ENCODE results near the gene IFT22.

The IFT22 gene

GRCh38 chr7:101342892-101343291 lies 21.3 kb upstream of the IFT22 start:
- no peak for TF ChIP-seq CTCF (IDR thresholded peaks at IDR 0.05; ENCODE audit: extremely low read depth, insufficient read depth, missing control alignments)
- in situ Hi-C loops (cut with MboI; ENCODE audit: low pct_unique_long_range_greater_than_20kb, low sequenced_read_pairs, unreplicated experiment): no loop called here
- no peak for DNase-seq (ENCODE audit: low spot score)

GRCh38 chr7:101340379-101340778 lies 18.8 kb upstream of the IFT22 start:
- DNase-seq (ENCODE audit: low spot score): no peak
- in situ Hi-C loops (cut with MboI; ENCODE audit: low pct_unique_long_range_greater_than_20kb, low sequenced_read_pairs, unreplicated experiment): no loop called here
- no peak for TF ChIP-seq CTCF (IDR thresholded peaks at IDR 0.05; ENCODE audit: extremely low read depth, insufficient read depth, missing control alignments)

GRCh38 chr7:101333912-101334311 lies 12.3 kb upstream of the IFT22 start:
- DNase-seq (ENCODE audit: low spot score): no peak
- in situ Hi-C loops (cut with MboI; ENCODE audit: low pct_unique_long_range_greater_than_20kb, low sequenced_read_pairs, unreplicated experiment): no loop called here
- no peak for TF ChIP-seq CTCF (IDR thresholded peaks at IDR 0.05; ENCODE audit: extremely low read depth, insufficient read depth, missing control alignments)

- TF ChIP-seq CTCF (IDR thresholded peaks at IDR 0.05; ENCODE audit: extremely low read depth, insufficient read depth, missing control alignments): no peak
- in situ Hi-C loops (cut with MboI; ENCODE audit: low pct_unique_long_range_greater_than_20kb, low sequenced_read_pairs, unreplicated experiment): no loop called here
- DNase-seq (ENCODE audit: low spot score): no peak
These were observed 10.4 kb upstream of the IFT22 start for GRCh38 chr7:101332026-101332425.

GRCh38 chr7:101330011-101330484 lies 8.4 kb upstream of the IFT22 start:
- no peak for DNase-seq (ENCODE audit: low spot score)
- no peak for TF ChIP-seq CTCF (IDR thresholded peaks at IDR 0.05; ENCODE audit: extremely low read depth, insufficient read depth, missing control alignments)
- in situ Hi-C loops (cut with MboI; ENCODE audit: low pct_unique_long_range_greater_than_20kb, low sequenced_read_pairs, unreplicated experiment): no loop called here

- DNase-seq (ENCODE audit: low spot score): no peak
- TF ChIP-seq CTCF (IDR thresholded peaks at IDR 0.05; ENCODE audit: extremely low read depth, insufficient read depth, missing control alignments): no peak
- in situ Hi-C loops (cut with MboI; ENCODE audit: low pct_unique_long_range_greater_than_20kb, low sequenced_read_pairs, unreplicated experiment): no loop called here
These were observed 6.5 kb upstream of the IFT22 start for GRCh38 chr7:101328159-101328558.

GRCh38 chr7:101319401-101319800 lies 2.2 kb downstream of the IFT22 start:
- no peak for TF ChIP-seq CTCF (IDR thresholded peaks at IDR 0.05; ENCODE audit: extremely low read depth, insufficient read depth, missing control alignments)
- in situ Hi-C loops (cut with MboI; ENCODE audit: low pct_unique_long_range_greater_than_20kb, low sequenced_read_pairs, unreplicated experiment): no loop called here
- DNase-seq (ENCODE audit: low spot score): no peak

Data from GM13977 (cell line).